SHP77 (cell line): Measurements from ENCODE around the gene GPRIN1.

Experiments used
- DNase-seq, 2 experiments: peaks; one replicate each; lab custom pipeline; 2025; lab: John Stamatoyannopoulos, UW

The GPRIN1 gene

GRCh38 chr5:176609724-176610434 lies at the start of gene GPRIN1:
Gene GPRIN1, minus strand, starts transcription at chr5:176610156. Its CDS starts 10,322 bp downstream, at chr5:176599834.
- peak; percentile 41 to 61 for DNase-seq

- DNase-seq: no peak
These were observed 49.5 kb upstream of the GPRIN1 start for GRCh38 chr5:176659512-176659839.

GRCh38 chr5:176658817-176659511 lies 49.0 kb upstream of the GPRIN1 start:
- DNase-seq: no peak

GRCh38 chr5:176658007-176658599 lies 48.1 kb upstream of the GPRIN1 start:
- DNase-seq: peak; percentile 47 to 50

- DNase-seq: no peak
These were observed 46.6 kb upstream of the GPRIN1 start for GRCh38 chr5:176656467-176656990.

GRCh38 chr5:176654856-176655255 lies 44.9 kb upstream of the GPRIN1 start:
- no peak for DNase-seq

- peak; percentile 61 to 75 for DNase-seq
These were observed 43.7 kb upstream of the GPRIN1 start for GRCh38 chr5:176653401-176654385.

- no peak for DNase-seq
These were observed 42.2 kb upstream of the GPRIN1 start for GRCh38 chr5:176652136-176652535.

- DNase-seq: no peak
These were observed 41.6 kb upstream of the GPRIN1 start for GRCh38 chr5:176651472-176651980.

GRCh38 chr5:176650354-176650884 lies 40.5 kb upstream of the GPRIN1 start:
- DNase-seq: no peak

GRCh38 chr5:176648474-176649194 lies 38.7 kb upstream of the GPRIN1 start:
- DNase-seq: no peak

GRCh38 chr5:176647843-176648473 lies 38.0 kb upstream of the GPRIN1 start:
- DNase-seq: peak in 1 of 2 experiments; percentile 29

- DNase-seq: peak; percentile 97
These were observed 37.3 kb upstream of the GPRIN1 start, which contains the start of gene TSPAN17 for GRCh38 chr5:176647030-176647842. Gene TSPAN17, plus strand, starts transcription at chr5:176647484. Its CDS starts 132 bp downstream, at chr5:176647616.

- no peak for DNase-seq
These were observed 36.7 kb upstream of the GPRIN1 start for GRCh38 chr5:176646707-176647029.

- DNase-seq: no peak
These were observed 36.2 kb upstream of the GPRIN1 start for GRCh38 chr5:176646049-176646706.

- no peak for DNase-seq
These were observed 35.1 kb upstream of the GPRIN1 start for GRCh38 chr5:176644878-176645670.

GRCh38 chr5:176644294-176644693 lies 34.3 kb upstream of the GPRIN1 start:
- no peak for DNase-seq
